HG03139 (cell line): ENCODE measurements around the gene BLMH.

Experiments used
- ATAC-seq: cut with Tn5 transposase; IDR thresholded peaks from one replicate; pipeline ENCODE4 v1.9.1; 2021; ENCODE audit not compliant: unreplicated experiment

Gene BLMH

GRCh38 chr17:30253312-30253711 lies 38.4 kb downstream of the BLMH start:
- no peak for ATAC-seq

- ATAC-seq = no peak
These were observed 39.8 kb downstream of the BLMH start for GRCh38 chr17:30251931-30252330.

DNA sequence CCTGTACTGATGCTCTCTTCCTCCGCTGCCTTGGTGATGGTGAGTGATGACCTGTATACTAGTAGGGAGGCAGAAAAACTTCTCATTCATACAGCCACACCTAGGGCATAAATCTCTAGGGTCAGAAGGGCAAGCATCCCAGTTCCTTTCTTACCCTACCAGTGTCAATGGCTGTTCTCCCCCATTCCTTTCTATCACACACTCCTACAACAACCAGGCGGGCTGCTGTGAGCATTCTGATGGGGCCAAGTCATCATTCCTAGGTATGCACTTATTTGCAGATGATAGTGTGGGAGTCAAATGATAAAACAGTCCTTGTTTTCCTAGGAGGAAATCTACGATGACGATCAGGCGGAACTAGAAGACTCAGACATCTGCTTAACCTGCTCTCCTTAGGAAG lies 42.3 kb downstream of the BLMH start:
- ATAC-seq = no peak

GRCh38 chr17:30248786-30249185 lies 43.0 kb downstream of the BLMH start:
- ATAC-seq = no peak

- no peak for ATAC-seq
These were observed 45.3 kb downstream of the BLMH start for GRCh38 chr17:30246460-30246859.

- ATAC-seq = no peak
These were observed 46.8 kb downstream of the BLMH start for GRCh38 chr17:30244853-30245385.

DNA sequence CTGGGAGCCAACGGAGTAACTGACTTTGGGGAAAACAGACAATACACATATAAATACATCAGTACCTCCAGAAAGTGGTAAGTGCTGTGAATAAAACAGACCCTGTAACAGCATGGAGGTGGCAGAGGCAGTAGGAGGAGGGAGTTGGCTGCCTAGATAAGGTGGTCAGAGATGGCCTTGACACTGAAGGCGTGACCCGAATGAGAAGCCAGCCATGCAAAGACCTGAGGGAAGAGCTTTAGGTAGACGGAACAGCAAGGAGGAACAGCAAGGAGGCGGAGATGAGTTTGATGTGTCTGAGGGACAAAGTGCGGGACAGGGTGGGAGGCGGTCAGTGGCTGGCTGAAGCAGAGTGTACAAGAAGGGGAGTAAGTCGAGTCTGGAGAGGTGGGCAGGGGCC lies 48.2 kb downstream of the BLMH start:
- no peak for ATAC-seq

DNA sequence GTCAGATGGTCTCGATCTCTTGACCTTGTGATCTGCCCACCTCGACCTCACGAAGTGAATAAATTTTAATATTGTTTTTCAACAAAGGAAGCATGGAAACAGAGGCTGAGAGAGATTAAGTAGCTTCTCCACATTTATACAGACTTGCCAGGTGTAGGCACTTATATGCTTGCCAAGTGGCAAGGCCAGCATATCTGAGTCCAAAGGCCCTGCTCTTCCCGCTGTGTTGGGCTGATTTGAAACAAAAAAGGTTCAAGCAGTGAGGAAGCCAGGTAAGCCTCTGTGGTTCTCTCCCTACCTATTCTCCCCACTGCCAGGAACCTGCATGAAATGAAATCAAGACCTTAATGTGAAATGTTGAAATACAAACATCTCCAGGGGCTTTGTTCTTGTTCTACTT lies 48.7 kb downstream of the BLMH start:
- no peak for ATAC-seq

DNA sequence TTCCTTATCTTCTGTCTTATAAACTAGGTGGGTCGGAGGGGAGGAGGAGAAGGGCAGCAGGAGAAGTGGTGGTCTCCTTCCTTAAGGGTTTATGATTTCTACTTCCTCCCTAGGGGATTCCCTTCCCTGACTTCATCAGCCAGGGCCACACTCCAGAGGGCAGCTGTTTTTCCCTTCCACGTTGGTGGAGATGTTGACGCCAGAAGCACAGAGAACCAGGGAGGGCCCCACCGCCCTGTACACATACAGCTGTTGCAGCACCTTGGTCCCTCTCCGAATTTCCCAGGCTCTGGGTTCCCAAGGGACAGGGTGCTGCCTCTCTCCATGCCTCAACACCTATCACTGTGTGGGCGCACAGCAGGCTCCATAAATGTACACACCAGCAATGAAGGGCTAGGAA lies 50.7 kb downstream of the BLMH start:
- no peak for ATAC-seq

DNA sequence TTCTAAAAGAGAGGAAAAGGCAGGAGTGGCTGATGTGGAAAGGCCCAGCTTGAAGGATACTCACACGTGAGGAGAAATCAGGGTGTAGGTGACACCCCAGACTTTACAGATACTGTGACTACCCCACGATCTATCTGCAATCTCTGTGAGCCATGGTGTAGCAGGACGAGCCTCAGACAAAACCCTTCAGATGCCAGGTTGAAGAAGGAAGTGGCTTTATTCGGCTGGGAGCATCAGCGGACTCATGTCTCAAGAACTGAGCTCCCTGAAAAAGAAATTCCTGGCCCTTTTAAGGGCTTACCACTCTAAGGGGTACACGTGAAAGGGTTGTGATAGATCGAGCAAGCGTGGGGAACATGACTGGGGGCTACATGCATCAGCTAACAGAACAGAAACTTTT lies 51.6 kb downstream of the BLMH start:
- ATAC-seq = no peak

DNA sequence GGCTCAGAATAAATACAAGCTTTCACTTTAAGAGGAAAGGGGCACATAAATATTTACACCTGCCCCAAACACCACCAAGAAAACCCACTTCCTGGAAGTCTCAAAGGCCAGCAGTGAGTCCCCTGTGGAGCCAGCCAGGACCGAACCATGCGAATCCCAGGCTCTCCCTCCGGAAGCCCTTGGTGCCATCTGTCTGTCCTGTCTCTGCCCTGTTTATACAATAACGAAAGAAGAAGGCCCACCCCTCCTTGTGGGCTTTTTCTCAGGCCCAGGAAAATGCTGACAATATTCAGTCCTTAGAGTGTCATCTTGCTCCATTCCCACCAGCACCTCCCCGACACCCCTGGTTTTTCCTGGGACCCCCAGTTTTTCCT lies 52.7 kb downstream of the BLMH start:
- ATAC-seq = no peak

GRCh38 chr17:30238387-30239088 lies 53.2 kb downstream of the BLMH start:
- ATAC-seq = no peak

DNA sequence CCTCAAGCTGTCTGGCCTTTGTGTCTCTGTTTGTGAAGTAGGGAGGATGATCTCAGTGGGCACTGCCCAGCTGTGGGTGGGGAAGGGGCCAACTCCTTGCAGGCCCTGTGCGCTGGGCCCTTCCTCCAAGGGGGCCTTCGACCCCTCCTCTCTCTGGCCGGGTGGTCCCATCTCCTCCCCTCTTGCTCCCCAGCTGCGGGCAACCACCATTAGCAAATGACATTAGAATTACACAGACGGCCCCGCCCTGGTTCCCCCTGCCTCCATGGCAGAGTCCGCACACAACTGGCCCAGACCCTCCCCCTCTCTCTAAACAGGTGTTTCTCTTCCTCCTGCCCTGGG lies 53.8 kb downstream of the BLMH start:
- ATAC-seq = no peak

- ATAC-seq = no peak
These were observed 54.3 kb downstream of the BLMH start for GRCh38 chr17:30237296-30238002.

- ATAC-seq = no peak
These were observed 55.0 kb downstream of the BLMH start for GRCh38 chr17:30236766-30237165.

GRCh38 chr17:30236297-30236624 lies 55.5 kb downstream of the BLMH start:
- ATAC-seq = no peak

GRCh38 chr17:30235386-30236296 lies 56.1 kb downstream of the BLMH start, which contains the start of gene SLC6A4:
Gene SLC6A4, minus strand, starts transcription at chr17:30235697. Its CDS starts 13,739 bp downstream, at chr17:30221958.
- ATAC-seq = no peak

- ATAC-seq = no peak
These were observed 56.8 kb downstream of the BLMH start for GRCh38 chr17:30234964-30235363.

- no peak for ATAC-seq
These were observed 57.4 kb downstream of the BLMH start for GRCh38 chr17:30234296-30234695.

- ATAC-seq = no peak
These were observed 58.8 kb downstream of the BLMH start for GRCh38 chr17:30232824-30233427.
